Breast epithelium (tissue), 3 donors: Measurements from ENCODE around the gene MEAK7.

Source experiments
- CTCF ChIP-seq, 3 donors: fragments of 450-650 bp; IDR thresholded peaks; one replicate each; pipeline ENCODE4 v1.5.1; 2016 to 2017; ENCODE audit warnings: antibody characterized with exemption in 3 of 3, mild to moderate bottlenecking in 3 of 3, moderate library complexity in 3 of 3
- POLR2AphosphoS5 ChIP-seq, 3 donors: sonication (generic); formaldehyde crosslinking; IDR thresholded peaks; one replicate each; pipeline ENCODE4 v1.6.1; 2017; ENCODE audit warnings: antibody characterized with exemption in 3 of 3

- TF ChIP-seq CTCF (IDR thresholded peaks at IDR 0.05) (no peak), POLR2AphosphoS5 (IDR thresholded peaks at IDR 0.05) (no peak)
Measured at GRCh38 chr16:84503751-84504395, 586 bp downstream of the MEAK7 start.
